Duodenal mucosa (tissue), 2 donors: ENCODE measurements around the gene IQCE.

ENCODE experiments used
- H3K27ac ChIP-seq: one replicate; pipeline ENCODE4 v1.7.0; 2013; ENCODE audit warnings: low read depth, low read length
- H3K27me3 ChIP-seq, 2 donors: one replicate each; pipeline ENCODE4 v1.7.0; 2013; ENCODE audit warnings: low read length in 2 of 2, control low read depth in 1 of 2; ENCODE audit not compliant: insufficient read depth in 2 of 2, control insufficient read depth in 1 of 2
- H3K36me3 ChIP-seq, 2 donors: one replicate each; pipeline ENCODE4 v1.7.0; 2013; ENCODE audit warnings: low read length in 2 of 2, control low read depth in 1 of 2; ENCODE audit not compliant: insufficient read depth in 2 of 2, control insufficient read depth in 1 of 2
- H3K4me1 ChIP-seq, 2 donors: one replicate each; pipeline ENCODE4 v1.7.0; 2013; ENCODE audit warnings: low read length in 2 of 2, control low read depth in 1 of 2; ENCODE audit not compliant: insufficient read depth in 2 of 2, control insufficient read depth in 1 of 2
- H3K4me3 ChIP-seq, 2 donors: one replicate each; pipeline ENCODE4 v1.7.0; 2013; ENCODE audit warnings: low read length in 2 of 2, low read depth in 1 of 2
- H3K9ac ChIP-seq, 2 donors: one replicate each; pipeline ENCODE4 v1.7.0; 2013; ENCODE audit warnings: low read length in 2 of 2, low read depth in 1 of 2
- H3K9me3 ChIP-seq, 2 donors: one replicate each; pipeline ENCODE4 v1.7.0; 2013; ENCODE audit warnings: low read length in 2 of 2, control low read depth in 1 of 2; ENCODE audit not compliant: control insufficient read depth in 1 of 2

The IQCE gene

DNA sequence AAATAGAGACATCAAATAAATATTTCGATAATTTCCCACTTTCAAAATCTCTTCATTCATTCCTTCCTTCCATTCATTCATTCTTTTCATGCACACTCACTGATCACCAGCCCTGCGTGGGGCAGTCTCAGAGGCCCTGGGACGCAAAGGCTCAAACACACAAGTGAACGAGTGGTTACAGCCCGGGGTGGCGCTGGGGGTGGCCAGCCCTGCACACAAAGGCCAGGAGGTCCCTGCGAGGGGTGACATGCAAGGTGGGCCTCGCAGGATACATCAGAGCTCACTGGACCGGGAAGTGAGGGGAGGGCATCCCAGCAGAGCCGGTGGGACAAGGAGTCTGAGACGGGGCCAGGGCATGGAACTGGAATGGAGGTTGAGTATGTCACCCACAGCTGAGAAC, 43.1 kb downstream of the IQCE start:
- no peaks in the 10 kb centered on the region for H3K27me3 ChIP-seq
- H3K9me3 ChIP-seq = no peaks in the 10 kb centered on the region
- H3K4me1 ChIP-seq = peaks cover 0 to 2% of the 10 kb centered on the region in 2 donors
- no peak overlapping the region for H3K4me3 ChIP-seq
- no peak overlapping the region for H3K9ac ChIP-seq
- H3K27ac ChIP-seq = no peak overlapping the region
- H3K36me3 ChIP-seq = peaks cover 25 to 57% of the 10 kb centered on the region in 2 donors

DNA sequence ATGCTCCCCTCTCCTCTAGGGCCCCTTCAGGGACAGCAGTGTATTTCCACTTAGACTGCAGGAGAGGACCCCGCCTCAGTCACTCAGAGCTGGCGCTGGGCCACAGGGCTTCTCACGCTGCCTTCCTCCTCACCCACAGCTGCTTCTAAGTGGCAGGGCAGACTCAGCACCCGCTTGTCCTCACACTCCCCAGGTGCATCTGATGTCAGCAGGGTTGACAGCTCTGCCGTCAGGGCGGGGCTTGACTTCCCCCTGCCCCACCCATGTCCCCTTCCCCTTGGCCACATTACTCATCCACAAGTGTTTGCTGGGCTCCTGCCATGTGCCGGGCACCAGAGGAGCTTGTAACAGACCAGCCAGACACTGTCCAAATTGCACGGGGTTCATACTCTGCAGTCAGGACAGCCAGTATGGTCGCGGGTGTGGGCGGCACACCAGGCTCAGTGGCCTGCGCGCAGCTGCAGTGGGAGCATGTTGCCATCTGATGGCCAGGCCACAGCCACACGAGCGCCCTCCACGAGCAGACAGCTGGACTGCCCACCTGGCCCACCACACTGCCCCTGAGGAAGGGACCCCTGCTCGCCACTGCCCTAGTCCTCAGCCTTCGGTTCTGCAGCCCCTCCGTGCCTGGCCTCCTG, 43.7 kb downstream of the IQCE start:
- H3K27ac ChIP-seq = no peak overlapping the region
- no peaks in the 10 kb centered on the region for H3K9me3 ChIP-seq
- peaks cover 0 to 3% of the 10 kb centered on the region in 2 donors for H3K4me1 ChIP-seq
- H3K4me3 ChIP-seq = no peak overlapping the region
- no peak overlapping the region for H3K9ac ChIP-seq
- H3K27me3 ChIP-seq = no peaks in the 10 kb centered on the region
- peaks cover 20 to 54% of the 10 kb centered on the region in 2 donors for H3K36me3 ChIP-seq

DNA sequence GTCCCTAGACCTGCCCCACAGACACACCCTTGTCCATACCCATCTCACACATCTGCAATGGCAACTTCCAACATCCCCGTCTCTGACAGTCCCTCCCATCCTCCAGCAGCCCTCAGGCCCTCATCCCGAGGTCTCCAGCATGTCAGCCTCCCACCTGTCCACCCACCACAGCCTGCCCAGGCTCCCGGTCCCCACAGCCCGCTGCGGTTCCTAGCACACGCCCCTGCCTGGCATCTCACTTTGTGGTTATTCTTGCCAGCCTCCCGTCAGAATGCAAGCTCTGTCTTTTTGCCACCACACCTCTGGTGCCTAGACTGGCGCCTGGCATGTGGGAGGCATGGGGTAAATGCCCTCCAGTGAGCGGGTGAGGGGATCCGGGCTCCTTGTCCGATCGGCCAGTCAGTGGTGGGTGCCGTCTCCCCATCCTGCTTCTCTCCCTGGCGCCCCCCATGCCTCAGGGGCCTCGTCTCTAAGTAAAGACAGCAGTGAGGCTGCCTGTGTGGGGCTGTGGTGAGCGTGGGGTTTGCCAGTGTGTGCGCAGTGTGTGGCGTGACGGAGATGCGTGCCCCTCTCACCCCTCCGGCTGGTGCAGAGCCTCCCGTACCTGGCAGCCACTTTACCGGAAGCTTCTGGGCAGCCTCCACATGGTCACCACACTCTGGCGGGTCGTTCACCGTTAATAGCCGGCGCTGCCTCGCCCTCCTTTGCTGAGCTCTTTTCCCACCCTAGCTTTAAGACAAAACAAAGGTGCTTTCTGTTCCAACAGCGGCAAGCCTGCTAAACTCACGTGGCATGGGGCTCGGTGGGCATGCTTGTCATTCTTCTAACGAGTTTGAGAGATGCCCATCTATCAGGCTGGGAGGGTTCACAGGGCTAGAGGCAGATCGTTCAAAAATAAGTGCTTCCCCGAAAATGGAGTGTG, 44.5 kb downstream of the IQCE start:
- H3K4me3 ChIP-seq = no peak overlapping the region
- peaks cover 20 to 48% of the 10 kb centered on the region in 2 donors for H3K36me3 ChIP-seq
- no peak overlapping the region for H3K27ac ChIP-seq
- no peak overlapping the region for H3K9ac ChIP-seq
- H3K4me1 ChIP-seq = peaks cover 0 to 3% of the 10 kb centered on the region in 2 donors
- H3K27me3 ChIP-seq = no peaks in the 10 kb centered on the region
- no peaks in the 10 kb centered on the region for H3K9me3 ChIP-seq

DNA sequence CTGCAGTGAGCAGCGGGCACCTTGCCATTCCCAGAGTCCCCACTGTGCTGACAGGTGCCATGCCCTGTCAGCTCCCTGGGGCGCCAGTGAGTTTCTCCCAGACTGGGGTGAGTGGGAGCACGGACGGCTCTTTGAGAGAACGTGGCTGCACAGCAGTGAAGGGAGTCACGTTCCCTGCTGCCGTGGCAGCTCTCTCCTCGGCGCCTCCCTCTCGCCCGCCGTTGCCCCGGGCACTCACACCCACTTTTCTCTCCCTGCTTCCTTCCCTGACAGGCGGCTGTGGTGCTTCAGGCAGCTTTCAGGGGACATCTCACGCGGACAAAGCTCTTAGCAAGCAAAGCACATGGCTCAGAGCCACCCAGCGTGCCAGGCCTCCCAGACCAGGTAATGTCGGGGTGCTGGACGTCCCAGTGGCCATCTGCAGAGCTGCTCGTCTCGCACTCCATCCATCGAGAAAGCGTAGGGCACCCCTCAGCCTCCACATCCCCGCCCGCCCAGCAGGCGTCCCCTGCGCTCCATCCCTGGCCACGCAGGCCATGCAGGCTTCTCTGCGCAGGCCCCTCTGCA, 45.9 kb downstream of the IQCE start:
- Histone ChIP-seq H3K27ac (no peak overlapping the region), H3K4me1 (peaks cover 0 to 3% of the 10 kb centered on the region in 2 donors), H3K36me3 (peaks cover 16 to 40% of the 10 kb centered on the region in 2 donors), H3K4me3 (no peak overlapping the region), H3K9me3 (no peaks in the 10 kb centered on the region), H3K9ac (no peak overlapping the region), H3K27me3 (no peaks in the 10 kb centered on the region)

DNA sequence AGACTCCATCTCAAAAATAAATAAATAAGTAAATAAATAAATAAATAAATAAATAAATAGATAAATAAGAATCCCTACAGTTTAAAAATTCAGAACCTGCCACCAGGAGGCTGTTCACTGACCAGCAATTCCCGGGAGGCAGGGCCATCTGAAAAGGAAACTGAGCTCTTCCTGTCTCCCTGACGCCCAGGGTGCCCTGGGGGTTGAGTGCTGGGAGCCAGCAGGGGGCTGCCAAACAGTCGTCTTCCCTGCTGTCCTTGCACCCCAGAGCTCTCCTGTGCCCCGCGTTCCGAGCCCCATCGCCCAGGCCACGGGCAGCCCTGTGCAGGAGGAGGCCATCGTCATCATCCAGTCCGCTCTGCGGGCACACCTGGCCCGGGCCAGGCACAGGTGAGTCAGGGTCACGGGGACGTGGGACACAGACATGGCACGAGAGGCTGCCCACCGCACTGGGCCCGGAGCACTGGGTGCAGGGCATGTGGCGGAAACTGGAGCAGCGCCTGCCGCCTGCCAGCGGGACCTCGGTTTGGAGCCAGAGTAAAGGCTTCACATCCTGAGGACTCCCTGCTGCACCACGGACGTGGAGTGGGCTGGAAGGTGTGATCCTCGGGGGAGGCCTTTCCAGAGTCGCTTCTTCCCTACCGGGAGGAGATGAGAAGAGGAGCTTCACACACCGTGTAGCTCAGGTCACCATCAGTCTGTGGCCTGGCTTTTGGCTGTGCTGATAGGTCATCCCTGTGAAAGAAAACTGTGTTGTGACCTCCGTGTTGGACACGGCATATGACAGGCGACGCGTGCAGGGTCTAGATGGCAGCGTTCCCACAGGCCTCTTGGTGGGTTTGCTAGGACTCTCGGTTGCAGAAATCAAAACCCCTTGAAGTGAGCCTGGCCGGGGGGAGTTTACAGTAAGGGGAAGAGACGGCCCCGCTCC, 47.1 kb downstream of the IQCE start:
- no peaks in the 10 kb centered on the region for H3K9me3 ChIP-seq
- H3K27me3 ChIP-seq = no peaks in the 10 kb centered on the region
- peaks cover 0 to 3% of the 10 kb centered on the region in 2 donors for H3K4me1 ChIP-seq
- no peak overlapping the region for H3K9ac ChIP-seq
- peaks cover 10 to 39% of the 10 kb centered on the region in 2 donors for H3K36me3 ChIP-seq
- no peak overlapping the region for H3K4me3 ChIP-seq
- no peak overlapping the region for H3K27ac ChIP-seq

DNA sequence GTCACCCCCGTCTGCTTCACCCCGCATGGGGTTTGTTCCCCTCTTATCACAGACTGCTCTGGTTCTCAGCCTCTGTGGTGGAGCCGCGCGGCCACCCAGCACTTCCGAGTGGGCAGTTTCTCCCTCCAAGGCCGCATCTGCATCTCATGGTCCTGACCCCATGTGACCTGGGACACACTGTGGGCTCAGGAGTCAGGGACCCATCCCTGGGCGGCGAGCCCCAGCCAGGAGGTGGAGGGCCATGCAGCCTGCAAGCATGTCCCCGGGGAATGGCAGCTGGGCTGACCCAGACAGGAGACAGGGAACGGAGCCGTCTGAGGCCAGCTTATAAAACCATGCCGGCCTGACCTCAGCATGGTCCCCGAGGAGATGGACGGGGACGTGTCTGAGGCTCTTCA, 47.8 kb downstream of the IQCE start:
- no peak overlapping the region for H3K4me3 ChIP-seq
- no peaks in the 10 kb centered on the region for H3K9me3 ChIP-seq
- no peak overlapping the region for H3K9ac ChIP-seq
- no peaks in the 10 kb centered on the region for H3K27me3 ChIP-seq
- no peak overlapping the region for H3K27ac ChIP-seq
- peaks cover 3 to 8% of the 10 kb centered on the region in 2 donors for H3K4me1 ChIP-seq
- peaks cover 10 to 36% of the 10 kb centered on the region in 2 donors for H3K36me3 ChIP-seq

DNA sequence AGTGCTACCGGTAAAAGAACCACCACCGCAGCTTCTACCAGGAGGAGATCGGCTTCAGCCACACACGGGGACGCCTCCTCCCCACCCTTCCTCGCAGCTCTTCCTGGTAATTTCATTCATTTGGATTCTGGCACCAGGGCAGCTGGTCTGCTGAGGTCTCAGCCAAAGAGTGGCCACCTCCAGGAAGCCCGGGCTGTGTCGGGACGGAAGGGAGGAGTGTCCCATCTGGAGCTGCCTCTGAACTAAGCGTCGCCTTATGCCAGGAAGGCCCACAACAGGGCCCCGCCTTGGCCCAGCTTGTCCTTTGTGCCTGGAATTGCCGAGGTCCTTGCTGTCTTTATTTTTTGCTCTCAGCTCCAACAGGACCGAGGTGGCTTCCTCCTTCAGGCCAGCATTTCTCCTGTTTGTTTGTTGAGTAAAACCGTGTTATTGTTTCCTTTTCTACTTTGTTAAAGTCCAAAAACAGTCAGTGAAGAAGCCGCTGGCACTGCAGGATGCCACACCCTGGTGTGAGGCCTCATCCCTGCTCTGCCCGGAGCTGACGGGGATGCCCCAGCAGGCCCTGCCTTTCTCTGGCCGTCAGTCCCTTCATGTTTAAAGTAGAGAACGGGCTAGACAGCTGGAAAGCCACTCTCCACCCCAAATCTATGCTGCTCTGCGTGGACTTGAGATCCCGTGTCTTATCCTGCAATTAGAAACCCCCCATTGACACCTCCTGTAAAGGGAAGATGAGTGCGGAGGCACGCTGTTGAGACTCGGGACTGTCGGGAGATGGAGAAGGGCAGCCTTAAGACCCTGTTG, 48.5 kb downstream of the IQCE start:
- H3K9ac ChIP-seq = no peak overlapping the region
- no peaks in the 10 kb centered on the region for H3K9me3 ChIP-seq
- H3K4me3 ChIP-seq = no peak overlapping the region
- H3K27me3 ChIP-seq = no peaks in the 10 kb centered on the region
- H3K36me3 ChIP-seq = peaks cover 6 to 29% of the 10 kb centered on the region in 2 donors
- H3K27ac ChIP-seq = peak overlapping the region; percentile 25
- peaks cover 7 to 8% of the 10 kb centered on the region in 2 donors for H3K4me1 ChIP-seq

DNA sequence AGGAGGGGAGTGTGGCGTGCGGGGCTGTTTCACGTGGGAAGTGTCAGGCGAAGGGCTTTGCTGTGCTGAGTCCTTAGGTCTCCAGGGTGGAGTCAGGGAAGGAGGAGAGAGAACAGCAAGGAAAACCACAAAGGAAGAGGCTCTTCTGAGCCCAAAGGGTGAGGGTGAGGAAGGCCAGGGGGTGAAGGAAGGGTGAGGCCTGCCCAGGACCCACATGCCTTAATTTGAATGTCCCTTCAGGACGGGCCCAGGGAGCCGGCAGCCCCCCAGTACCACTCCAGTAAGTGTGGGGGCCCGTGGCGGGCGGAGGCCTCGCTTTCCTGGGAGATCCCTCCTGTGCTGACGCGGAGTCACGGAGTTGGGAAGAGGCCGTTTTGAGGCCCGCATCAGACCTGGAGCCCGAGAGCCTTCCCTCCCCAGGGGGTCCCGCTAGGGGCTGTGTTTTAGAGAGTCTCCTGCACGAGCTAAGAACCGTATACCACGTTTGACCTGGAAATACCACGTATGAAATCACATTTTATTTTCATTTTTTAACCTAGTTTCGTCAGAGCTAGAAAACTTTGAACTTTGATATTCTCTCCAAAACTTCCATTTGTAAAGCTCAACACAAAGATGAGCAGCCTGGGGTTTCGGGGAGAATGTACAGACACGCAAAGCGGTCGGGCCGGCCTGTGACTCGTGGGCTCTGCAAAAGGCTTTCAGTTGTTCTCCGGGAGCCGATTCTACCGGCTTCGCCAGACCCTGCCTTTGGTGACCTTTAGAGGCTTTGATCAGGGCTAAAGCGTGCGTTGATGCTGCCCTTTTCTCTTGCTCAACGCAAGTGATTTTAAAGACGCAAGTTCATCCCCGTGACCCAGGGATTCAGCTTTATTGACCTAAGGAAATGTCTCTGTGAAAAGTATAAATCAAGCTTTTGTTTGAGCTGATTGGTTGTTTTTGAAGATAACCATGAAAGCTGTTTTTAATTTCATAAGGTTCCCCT, 49.4 kb downstream of the IQCE start:
- Histone ChIP-seq H3K4me1 (peaks cover 11 to 12% of the 10 kb centered on the region in 2 donors), H3K9me3 (no peaks in the 10 kb centered on the region), H3K27me3 (no peaks in the 10 kb centered on the region), H3K9ac (no peak overlapping the region), H3K36me3 (peaks cover 6 to 23% of the 10 kb centered on the region in 2 donors), H3K27ac (peak overlapping the region; percentile 25), H3K4me3 (no peak overlapping the region)
